Measurements from ENCODE around the gene ST3GAL6.

ST3GAL6 gene

GRCh38 chr3:98776140-98776493 is 13.0 kb downstream of the ST3GAL6 start:
- peaks cover 26% of the 10 kb centered on the region for H3K27me3 Mint-ChIP-seq (ENCODE audit: low read depth)
- no peak overlapping the region for H3K27ac Mint-ChIP-seq
- peaks cover 7% of the 10 kb centered on the region for H3K4me1 Mint-ChIP-seq (ENCODE audit: low read depth)
- H3K4me3 Mint-ChIP-seq: no peak overlapping the region
- no peaks in the 10 kb centered on the region for H3K36me3 Mint-ChIP-seq (ENCODE audit: low read depth)
- no peaks in the 10 kb centered on the region for H3K9me3 Mint-ChIP-seq

- Mint-ChIP-seq H3K36me3 (ENCODE audit: low read depth) (no peaks in the 10 kb centered on the region), H3K4me3 (no peak overlapping the region), H3K27ac (no peak overlapping the region), H3K27me3 (ENCODE audit: low read depth) (peaks cover 26% of the 10 kb centered on the region), H3K4me1 (ENCODE audit: low read depth) (peaks cover 7% of the 10 kb centered on the region), H3K9me3 (no peaks in the 10 kb centered on the region)
Observed at GRCh38 chr3:98777286-98777685, 14.1 kb downstream of the ST3GAL6 start.

DNA sequence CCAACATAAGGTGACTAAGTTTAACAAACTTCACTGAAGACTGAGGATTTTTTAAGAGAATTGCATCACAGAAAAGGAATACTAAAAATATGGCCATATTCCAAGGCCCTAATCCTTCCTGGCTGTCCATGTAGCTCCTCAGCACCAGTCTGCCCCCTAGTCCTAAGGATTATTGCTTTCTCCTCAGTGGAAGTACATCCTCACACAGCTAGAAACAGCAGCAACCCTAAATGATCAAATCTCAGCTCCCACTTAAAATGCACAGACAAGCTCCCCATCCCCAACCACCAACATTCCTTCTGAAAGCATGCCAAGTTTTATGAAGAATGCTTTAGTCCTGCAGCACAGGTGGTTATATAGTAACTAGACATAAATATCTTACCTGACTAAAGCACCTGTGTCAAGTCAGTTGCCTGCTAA is 14.7 kb downstream of the ST3GAL6 start:
- H3K27ac Mint-ChIP-seq: no peak overlapping the region
- H3K36me3 Mint-ChIP-seq (ENCODE audit: low read depth): no peaks in the 10 kb centered on the region
- H3K27me3 Mint-ChIP-seq (ENCODE audit: low read depth): peaks cover 26% of the 10 kb centered on the region
- H3K4me3 Mint-ChIP-seq: no peak overlapping the region
- H3K9me3 Mint-ChIP-seq: no peaks in the 10 kb centered on the region
- peaks cover 7% of the 10 kb centered on the region for H3K4me1 Mint-ChIP-seq (ENCODE audit: low read depth)

- H3K36me3 Mint-ChIP-seq (ENCODE audit: low read depth): no peaks in the 10 kb centered on the region
- peaks cover 25% of the 10 kb centered on the region for H3K27me3 Mint-ChIP-seq (ENCODE audit: low read depth)
- H3K4me3 Mint-ChIP-seq: no peak overlapping the region
- no peaks in the 10 kb centered on the region for H3K9me3 Mint-ChIP-seq
- H3K27ac Mint-ChIP-seq: no peak overlapping the region
- peaks cover 7% of the 10 kb centered on the region for H3K4me1 Mint-ChIP-seq (ENCODE audit: low read depth)
Observed at GRCh38 chr3:98778383-98778782, 15.2 kb downstream of the ST3GAL6 start.

DNA sequence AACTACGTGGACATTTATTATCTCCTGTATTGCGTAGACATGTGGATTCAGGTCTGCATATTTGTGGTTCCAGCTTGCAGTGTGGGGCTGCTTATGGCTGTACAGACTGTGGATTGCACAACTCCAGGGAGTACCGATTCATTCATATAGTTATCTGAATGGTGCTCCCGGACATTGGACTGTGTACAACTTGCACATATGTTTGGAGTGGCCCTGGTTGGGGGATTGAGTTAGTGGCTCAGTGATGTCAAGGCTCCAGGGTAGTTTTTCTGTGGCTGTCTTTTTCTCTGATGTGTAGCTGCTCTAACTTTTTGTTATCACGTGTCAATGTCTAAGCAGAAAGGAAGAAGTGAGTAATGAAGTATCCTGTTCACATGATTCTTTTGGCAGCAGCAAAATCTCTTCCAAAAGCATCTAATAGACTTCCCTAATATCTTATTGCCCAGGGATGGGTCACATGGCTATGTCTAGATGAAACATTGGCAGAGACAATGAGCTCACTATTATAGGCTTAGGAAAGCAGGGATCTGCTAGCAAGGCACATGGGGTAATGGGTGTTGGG is 15.8 kb downstream of the ST3GAL6 start:
- Mint-ChIP-seq H3K9me3 (no peaks in the 10 kb centered on the region), H3K27me3 (ENCODE audit: low read depth) (peaks cover 21% of the 10 kb centered on the region), H3K4me1 (ENCODE audit: low read depth) (peaks cover 7% of the 10 kb centered on the region), H3K4me3 (no peak overlapping the region), H3K27ac (no peak overlapping the region), H3K36me3 (ENCODE audit: low read depth) (no peaks in the 10 kb centered on the region)

DNA sequence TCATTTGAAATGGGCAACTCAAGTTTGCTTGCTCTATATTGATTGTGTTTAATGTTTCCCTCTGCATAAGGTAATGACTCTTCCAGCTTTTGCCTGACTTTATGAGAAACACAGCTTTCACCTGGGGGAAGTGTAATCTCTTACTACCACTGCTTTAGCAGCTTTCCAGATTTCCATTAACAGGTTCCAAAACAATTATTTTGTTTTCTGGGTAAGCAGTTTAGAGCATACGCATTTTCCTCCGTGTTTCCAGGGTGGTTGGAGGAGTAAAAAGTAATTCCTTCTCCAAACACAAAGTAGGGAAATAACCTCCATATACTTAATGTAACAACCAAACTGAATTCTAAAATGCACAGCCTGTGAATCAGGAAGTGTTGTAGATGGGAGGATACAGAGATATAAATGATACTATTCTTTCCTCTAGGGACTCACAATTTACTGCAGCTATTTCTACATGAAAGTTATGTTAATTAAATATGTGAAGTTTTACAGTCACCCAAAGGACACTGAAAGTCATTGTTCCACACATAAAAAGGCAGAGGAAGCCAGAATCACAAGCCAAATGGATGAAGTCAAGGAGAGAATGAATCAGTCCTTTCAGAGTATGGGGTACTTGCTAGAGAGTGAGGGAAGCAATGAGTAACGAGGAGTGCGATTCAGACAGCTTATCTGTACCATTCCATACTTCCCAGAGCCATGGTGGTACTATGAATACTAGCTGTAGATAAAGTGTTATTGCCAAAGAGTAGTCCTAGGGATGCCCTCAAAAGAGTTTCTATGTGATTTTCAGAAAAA is 16.6 kb downstream of the ST3GAL6 start:
- Mint-ChIP-seq H3K36me3 (ENCODE audit: low read depth) (no peaks in the 10 kb centered on the region), H3K9me3 (no peaks in the 10 kb centered on the region), H3K27ac (no peak overlapping the region), H3K27me3 (ENCODE audit: low read depth) (peaks cover 21% of the 10 kb centered on the region), H3K4me3 (no peak overlapping the region), H3K4me1 (ENCODE audit: low read depth) (peaks cover 7% of the 10 kb centered on the region)

DNA sequence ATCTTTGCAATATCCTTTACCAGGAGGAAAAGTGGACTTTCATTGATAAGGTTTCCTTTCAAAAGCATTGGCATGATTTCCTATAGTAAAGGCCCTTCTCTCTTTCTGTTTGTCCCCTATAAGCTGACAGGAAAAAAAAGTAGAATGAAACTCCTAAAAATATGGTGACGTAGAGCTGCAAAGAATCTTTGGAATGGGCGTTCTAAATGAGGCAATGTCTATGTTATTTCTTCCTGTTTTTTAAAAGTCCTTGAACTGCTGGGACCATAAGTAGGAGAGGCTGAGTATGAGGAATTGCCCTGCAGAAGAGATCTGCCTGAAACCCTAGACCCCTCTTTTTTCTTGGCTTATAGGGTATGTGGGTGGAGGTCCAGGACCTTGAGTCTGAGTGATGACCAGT is 17.2 kb downstream of the ST3GAL6 start:
- H3K36me3 Mint-ChIP-seq (ENCODE audit: low read depth): no peaks in the 10 kb centered on the region
- peaks cover 7% of the 10 kb centered on the region for H3K4me1 Mint-ChIP-seq (ENCODE audit: low read depth)
- no peak overlapping the region for H3K4me3 Mint-ChIP-seq
- H3K27me3 Mint-ChIP-seq (ENCODE audit: low read depth): peaks cover 18% of the 10 kb centered on the region
- no peaks in the 10 kb centered on the region for H3K9me3 Mint-ChIP-seq
- H3K27ac Mint-ChIP-seq: no peak overlapping the region

GRCh38 chr3:98782824-98783500 is 19.8 kb downstream of the ST3GAL6 start:
- H3K4me3 Mint-ChIP-seq: no peak overlapping the region
- H3K9me3 Mint-ChIP-seq: no peaks in the 10 kb centered on the region
- H3K4me1 Mint-ChIP-seq (ENCODE audit: low read depth): peaks cover 12% of the 10 kb centered on the region
- H3K27me3 Mint-ChIP-seq (ENCODE audit: low read depth): peaks cover 14% of the 10 kb centered on the region
- no peak overlapping the region for H3K27ac Mint-ChIP-seq
- H3K36me3 Mint-ChIP-seq (ENCODE audit: low read depth): no peaks in the 10 kb centered on the region

DNA sequence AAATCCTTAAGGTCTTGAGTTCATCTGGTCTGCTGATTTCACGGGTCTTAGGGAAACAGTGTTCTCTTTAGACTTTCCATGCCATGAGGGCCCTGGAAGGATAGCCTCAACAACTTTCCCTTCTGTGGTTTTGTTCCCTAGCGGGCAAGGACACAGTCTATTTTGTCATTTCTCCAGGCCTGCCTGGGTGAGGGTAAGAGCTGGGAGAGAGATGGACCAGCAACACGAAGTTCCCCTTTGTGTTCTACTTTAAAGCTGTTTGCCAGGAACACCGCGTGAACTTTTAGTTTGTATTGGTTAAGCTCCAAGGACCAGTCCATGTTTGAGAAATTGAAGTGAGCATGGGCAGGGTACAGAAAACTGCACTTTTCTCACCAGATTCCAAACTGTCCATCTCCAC is 20.9 kb downstream of the ST3GAL6 start:
- Mint-ChIP-seq H3K36me3 (ENCODE audit: low read depth) (no peaks in the 10 kb centered on the region), H3K27me3 (ENCODE audit: low read depth) (peaks cover 11% of the 10 kb centered on the region), H3K9me3 (no peaks in the 10 kb centered on the region), H3K27ac (no peak overlapping the region), H3K4me1 (ENCODE audit: low read depth) (peaks cover 5% of the 10 kb centered on the region), H3K4me3 (no peak overlapping the region)

DNA sequence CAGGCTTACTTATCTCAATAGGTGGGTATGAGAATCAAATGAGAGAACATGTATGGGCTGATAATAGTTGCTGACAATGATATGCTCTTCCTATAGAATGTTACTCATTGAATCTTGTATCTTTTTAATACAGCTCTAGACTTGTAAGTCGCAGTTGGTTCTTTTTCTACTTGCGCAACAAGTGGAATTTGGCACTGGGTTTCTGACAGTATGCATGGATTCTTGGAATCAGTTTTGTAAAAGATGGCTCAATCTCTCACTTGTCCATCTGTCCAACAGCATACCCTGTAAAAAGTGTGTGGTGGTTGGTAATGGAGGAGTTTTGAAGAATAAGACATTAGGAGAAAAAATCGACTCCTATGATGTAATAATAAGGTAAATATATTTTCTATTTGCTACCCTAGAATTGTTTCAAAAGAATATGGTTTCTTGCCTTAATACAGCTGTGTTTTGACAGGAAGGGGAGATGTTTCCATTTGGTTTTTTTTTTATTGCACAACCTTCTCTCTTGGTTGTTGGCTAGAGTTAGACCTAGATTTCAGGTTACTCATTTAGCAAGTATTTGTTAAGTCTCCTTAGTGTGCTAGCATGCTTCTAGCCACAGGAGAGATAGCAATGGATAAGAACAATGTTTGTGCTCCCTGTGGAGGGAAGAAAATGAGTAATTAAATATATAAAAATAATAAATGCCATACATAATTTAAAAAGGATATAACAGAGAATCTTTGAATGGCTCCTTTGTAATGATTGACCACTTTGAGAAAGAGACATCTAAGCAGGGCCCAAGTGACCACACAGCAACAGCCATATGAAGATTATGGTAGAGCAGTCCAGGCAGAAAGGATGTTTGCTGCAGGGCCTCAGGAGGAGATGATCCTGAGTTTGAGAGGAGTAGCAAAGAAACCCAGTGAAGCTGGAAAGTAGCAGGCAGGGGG is 21.8 kb downstream of the ST3GAL6 start:
- H3K9me3 Mint-ChIP-seq: no peaks in the 10 kb centered on the region
- peaks cover 4% of the 10 kb centered on the region for H3K27me3 Mint-ChIP-seq (ENCODE audit: low read depth)
- peaks cover 5% of the 10 kb centered on the region for H3K4me1 Mint-ChIP-seq (ENCODE audit: low read depth)
- no peak overlapping the region for H3K27ac Mint-ChIP-seq
- no peak overlapping the region for H3K4me3 Mint-ChIP-seq
- H3K36me3 Mint-ChIP-seq (ENCODE audit: low read depth): no peaks in the 10 kb centered on the region

GRCh38 chr3:98786364-98787006 is 23.3 kb downstream of the ST3GAL6 start:
- Mint-ChIP-seq H3K9me3 (no peaks in the 10 kb centered on the region), H3K4me1 (ENCODE audit: low read depth) (peaks cover 5% of the 10 kb centered on the region), H3K36me3 (ENCODE audit: low read depth) (no peaks in the 10 kb centered on the region), H3K27me3 (ENCODE audit: low read depth) (peaks cover 8% of the 10 kb centered on the region), H3K27ac (no peak overlapping the region), H3K4me3 (no peak overlapping the region)

DNA sequence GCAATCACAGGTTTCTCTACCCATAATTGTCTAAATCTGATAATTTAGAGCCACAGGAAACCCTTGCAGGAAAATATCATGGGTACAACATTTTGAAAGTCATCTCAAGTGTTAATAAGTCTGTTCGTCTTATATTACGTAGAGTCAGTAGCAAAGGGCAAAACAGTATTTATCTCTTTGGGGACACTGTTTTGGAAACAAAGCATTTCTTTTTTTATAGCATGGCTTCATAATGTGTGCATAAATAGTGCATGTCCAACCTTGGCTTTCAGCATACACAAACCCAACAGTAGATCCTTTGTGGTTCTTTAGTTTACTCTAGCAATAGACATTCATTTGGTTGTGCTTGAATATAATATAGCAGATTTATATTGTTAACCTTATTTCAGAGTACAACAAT is 24.0 kb downstream of the ST3GAL6 start:
- Mint-ChIP-seq H3K36me3 (ENCODE audit: low read depth) (no peaks in the 10 kb centered on the region), H3K27me3 (ENCODE audit: low read depth) (peaks cover 12% of the 10 kb centered on the region), H3K9me3 (no peaks in the 10 kb centered on the region), H3K4me1 (ENCODE audit: low read depth) (peaks cover 5% of the 10 kb centered on the region), H3K4me3 (no peak overlapping the region), H3K27ac (no peak overlapping the region)

DNA sequence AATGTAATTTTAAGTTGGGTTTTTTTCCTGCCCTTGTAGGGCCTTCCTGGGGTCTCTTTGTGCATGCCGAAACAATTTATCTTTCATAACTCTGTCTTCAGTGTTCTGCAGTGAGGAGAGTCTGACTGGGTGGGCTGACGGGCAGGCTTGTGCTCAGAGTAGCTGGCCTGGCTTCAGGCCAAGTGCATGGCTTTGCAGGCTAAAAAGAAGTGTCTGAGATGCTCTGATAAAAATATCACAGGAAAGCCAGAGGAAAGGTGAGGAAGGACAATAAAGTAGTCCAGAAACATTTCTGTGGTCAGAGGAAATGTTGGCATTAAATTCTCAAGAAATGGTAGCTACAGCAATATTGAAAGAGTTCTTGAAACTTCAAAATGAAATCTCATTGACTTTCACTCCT is 25.5 kb downstream of the ST3GAL6 start:
- peaks cover 5% of the 10 kb centered on the region for H3K4me1 Mint-ChIP-seq (ENCODE audit: low read depth)
- no peak overlapping the region for H3K27ac Mint-ChIP-seq
- no peaks in the 10 kb centered on the region for H3K9me3 Mint-ChIP-seq
- no peak overlapping the region for H3K4me3 Mint-ChIP-seq
- H3K27me3 Mint-ChIP-seq (ENCODE audit: low read depth): peaks cover 12% of the 10 kb centered on the region
- H3K36me3 Mint-ChIP-seq (ENCODE audit: low read depth): no peaks in the 10 kb centered on the region

Data from T-helper 1 cell treated with Interleukin-12 subunit alpha and Interleukin-12 subunit beta and Interleukin-4 antibody, amounts not matched to agents 30 μg/mL and 1 μg/mL, for 36 hours (primary cell).